SK-N-MC (cell line): Measurements from ENCODE around the gene GLRX5.

ENCODE experiments used
- DNase-seq: peaks from one replicate; pipeline ENCODE4 v3.0.0-alpha.2; 2011; ENCODE audit warnings: low read depth, low spot score
- H3K27ac ChIP-seq: fragments of 200-600 bp; sonication (generic); 2 replicates; pipeline ENCODE4 v1.5.1; 2016; ENCODE audit warnings: mixed run types
- H3K36me3 ChIP-seq: fragments of 200-600 bp; sonication (generic); 2 replicates; pipeline ENCODE4 v1.6.1; 2017; ENCODE audit warnings: antibody characterized with exemption, low read length, mixed read lengths; ENCODE audit not compliant: insufficient read depth
- H3K4me3 ChIP-seq: fragments of 200-600 bp; sonication (generic); 2 replicates; pipeline ENCODE4 v1.5.1; 2016
- H3K9ac ChIP-seq: fragments of 200-600 bp; sonication (generic); 2 replicates; pipeline ENCODE4 v1.8.0; 2017; ENCODE audit warnings: mixed run types, mixed read lengths; ENCODE audit not compliant: insufficient read length
- H3K9me3 ChIP-seq: fragments of 200-600 bp; sonication (generic); 2 replicates; pipeline ENCODE4 v1.6.1; 2017; ENCODE audit warnings: low read depth, mild to moderate bottlenecking, antibody characterized with exemption, low read length, moderate library complexity, mixed read lengths
- EZH2 ChIP-seq: fragments of 200-600 bp; sonication (generic); IDR thresholded peaks from one replicate; pipeline ENCODE4 v1.6.1; 2017; ENCODE audit warnings: antibody characterized with exemption
- FOXP2 ChIP-seq: optimal IDR thresholded peaks from 2 replicates; pipeline ENCODE3; 2011; ENCODE audit warnings: mild to moderate bottlenecking, moderate library complexity; ENCODE audit not compliant: insufficient read depth; ENCODE audit errors: extremely low read length, control extremely low read depth
- POLR2AphosphoS5 ChIP-seq: IDR thresholded peaks from 2 replicates; pipeline ENCODE4 v1.6.1; 2012; ENCODE audit warnings: mild to moderate bottlenecking, low read depth, low read length, borderline replicate concordance

GLRX5 gene

DNA sequence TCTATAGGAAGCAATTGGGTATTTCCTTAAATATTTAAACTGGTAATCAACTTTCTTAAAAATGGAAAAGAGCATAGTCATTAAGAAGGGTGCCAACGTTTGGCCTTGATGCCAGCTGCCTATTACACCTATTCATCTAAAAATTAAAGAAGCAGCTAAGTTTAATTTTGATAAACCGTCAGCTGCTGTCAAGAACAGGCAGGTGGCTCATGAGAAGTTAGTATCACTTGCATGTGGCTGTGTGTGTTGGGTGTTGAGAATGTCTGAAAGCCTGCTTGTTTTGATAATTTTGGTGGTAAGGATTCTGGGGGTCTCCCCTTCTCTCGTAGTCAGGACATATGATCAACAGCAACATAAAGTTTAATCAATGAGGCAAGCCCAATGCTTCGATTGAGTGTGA, 6.5 kb downstream of the GLRX5 start:
- TF ChIP-seq FOXP2 (no peak), EZH2 (no peak), POLR2AphosphoS5 (no peak)
- Histone ChIP-seq H3K9me3 (no peaks in the 10 kb centered on the region), H3K9ac (no peak overlapping the region), H3K27ac (no peak overlapping the region), H3K4me3 (no peak overlapping the region), H3K36me3 (peaks cover 8% of the 10 kb centered on the region; the same call in 1 of the 2 replicates)
- DNase-seq = no peak

DNA sequence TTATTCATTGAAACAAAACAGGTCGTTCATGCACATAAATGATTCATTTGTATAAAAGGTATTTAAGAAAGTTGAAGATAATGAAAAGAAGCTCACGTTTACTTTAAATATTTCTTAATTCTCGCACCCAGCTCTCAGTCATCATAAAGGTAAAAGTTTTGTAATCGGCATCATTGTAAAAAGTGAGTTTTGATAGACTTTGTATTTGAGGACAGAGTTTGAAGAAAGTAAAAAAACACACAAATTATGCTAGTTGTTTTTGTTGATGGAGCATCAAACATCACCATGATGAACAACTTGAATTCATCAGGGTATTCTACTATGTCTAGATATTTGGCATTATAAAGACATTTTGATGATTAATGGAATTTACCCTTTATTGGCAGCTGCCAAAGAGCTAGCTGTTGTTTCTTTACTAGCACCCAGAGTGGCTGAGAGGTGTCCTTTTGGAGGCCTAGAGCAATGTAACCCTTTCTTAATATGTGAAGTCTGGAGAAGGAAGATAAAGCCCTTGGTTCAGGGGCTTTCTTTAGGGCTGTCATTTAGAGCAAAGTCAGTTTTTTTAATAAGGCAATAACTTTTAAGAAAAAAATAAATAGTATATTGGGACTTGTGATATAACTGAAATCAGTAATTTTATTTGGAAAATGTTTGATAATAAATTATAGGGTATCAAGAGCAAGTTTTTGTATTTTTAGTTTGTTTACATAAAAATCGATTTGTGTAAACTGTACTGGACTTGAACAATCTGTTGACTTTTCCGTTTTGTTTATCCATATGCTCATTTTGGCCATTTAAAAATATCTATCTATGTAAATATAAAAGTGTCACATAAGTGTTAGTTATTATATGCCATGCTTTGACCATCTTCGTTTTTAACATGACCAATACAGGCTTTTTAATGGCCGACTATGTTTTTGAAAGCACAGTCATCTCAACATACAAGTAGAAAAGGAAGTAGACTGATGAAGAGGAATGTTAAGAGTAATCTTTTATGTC, 7.4 kb downstream of the GLRX5 start:
- Histone ChIP-seq H3K4me3 (no peak overlapping the region), H3K27ac (no peak overlapping the region), H3K9ac (no peak overlapping the region), H3K9me3 (no peaks in the 10 kb centered on the region), H3K36me3 (peaks cover 8% of the 10 kb centered on the region; the same call in 1 of the 2 replicates)
- no peak for DNase-seq
- TF ChIP-seq POLR2AphosphoS5 (no peak), FOXP2 (no peak), EZH2 (no peak)

DNA sequence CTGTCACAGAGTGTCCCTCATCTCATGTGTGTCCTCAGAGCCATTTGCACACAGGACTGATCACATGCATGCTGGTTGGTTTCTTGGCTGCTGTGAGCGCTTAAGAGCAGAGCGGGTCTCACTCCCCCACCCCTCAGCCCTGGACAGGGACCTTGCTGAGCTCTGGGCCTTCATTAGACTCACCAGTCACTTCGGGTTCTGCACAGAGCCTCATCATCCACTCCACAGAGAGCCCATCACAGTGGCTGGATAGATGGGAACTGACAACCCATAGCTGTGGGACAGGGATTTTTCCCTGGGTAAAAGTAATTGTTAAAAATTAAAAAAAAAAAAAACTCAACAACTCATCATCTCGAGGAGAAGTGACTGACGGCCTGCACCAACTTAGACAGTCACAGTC, 8.2 kb downstream of the GLRX5 start:
- TF ChIP-seq EZH2 = no peak
- no peak for TF ChIP-seq FOXP2
- TF ChIP-seq POLR2AphosphoS5 = no peak
- no peak overlapping the region for H3K4me3 ChIP-seq

DNA sequence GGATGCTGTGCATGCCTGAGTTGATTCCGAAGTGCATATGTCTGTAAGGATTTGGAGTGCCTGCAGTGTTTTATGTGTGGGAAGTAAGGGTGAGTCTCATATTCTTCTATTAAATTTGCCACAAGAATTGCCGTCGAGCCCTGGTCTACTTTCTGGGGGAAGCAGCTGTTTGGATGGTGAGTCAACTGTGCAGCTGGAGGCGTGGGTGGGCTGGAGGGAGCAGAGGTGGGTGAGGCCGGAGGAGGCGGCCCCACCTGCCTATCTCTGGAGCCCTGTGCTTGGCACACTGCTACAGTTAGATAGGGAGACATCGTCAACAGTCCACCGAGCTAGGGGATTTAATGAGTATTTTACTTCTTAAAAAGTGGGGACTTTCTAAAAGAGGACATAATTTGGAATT, 9.7 kb downstream of the GLRX5 start:
- TF ChIP-seq EZH2 (no peak), POLR2AphosphoS5 (no peak), FOXP2 (no peak)
- Histone ChIP-seq H3K36me3 (peaks cover 8% of the 10 kb centered on the region; the same call in 1 of the 2 replicates), H3K4me3 (no peak overlapping the region), H3K9me3 (no peaks in the 10 kb centered on the region), H3K9ac (no peak overlapping the region), H3K27ac (no peak overlapping the region)
- no peak for DNase-seq

More for the DNA sequence above, 8.2 kb downstream of the GLRX5 start:
- Histone ChIP-seq H3K9ac (no peak overlapping the region), H3K27ac (no peak overlapping the region), H3K36me3 (peaks cover 8% of the 10 kb centered on the region; the same call in 1 of the 2 replicates), H3K9me3 (no peaks in the 10 kb centered on the region)
- DNase-seq = no peak

GRCh38 chr14:95545515-95546168, 10.8 kb downstream of the GLRX5 start:
- Histone ChIP-seq H3K9me3 (no peaks in the 10 kb centered on the region), H3K9ac (no peak overlapping the region), H3K27ac (no peak overlapping the region), H3K36me3 (peaks cover 8% of the 10 kb centered on the region; the same call in 1 of the 2 replicates), H3K4me3 (no peak overlapping the region)
- no peak for DNase-seq
- TF ChIP-seq FOXP2 (no peak), POLR2AphosphoS5 (no peak), EZH2 (no peak)

DNA sequence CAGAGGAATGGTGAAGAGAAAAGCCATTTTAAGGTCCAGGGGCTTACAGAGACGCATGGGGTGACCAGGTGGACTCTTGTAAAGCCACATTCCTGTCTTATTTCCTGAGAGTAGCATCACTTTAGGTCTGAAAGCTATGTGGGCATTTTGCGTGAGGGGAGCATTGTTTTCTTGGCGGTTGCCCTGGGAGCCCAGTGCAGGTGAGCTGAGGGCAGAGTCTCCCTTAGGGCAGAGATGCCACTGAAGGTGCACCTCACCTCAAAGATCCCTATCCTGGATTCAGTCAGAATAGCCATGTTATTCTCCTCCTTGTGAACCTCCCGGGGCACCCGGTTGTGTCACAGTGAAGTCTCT, 12.4 kb downstream of the GLRX5 start:
- Histone ChIP-seq H3K4me3 (no peak overlapping the region), H3K9me3 (no peaks in the 10 kb centered on the region), H3K9ac (no peak overlapping the region), H3K27ac (no peak overlapping the region), H3K36me3 (peaks cover 8% of the 10 kb centered on the region; the same call in 1 of the 2 replicates)
- DNase-seq = no peak
- TF ChIP-seq EZH2 = no peak
- TF ChIP-seq POLR2AphosphoS5 = no peak
- TF ChIP-seq FOXP2 = no peak

- peaks cover 8% of the 10 kb centered on the region; the same call in 1 of the 2 replicates for H3K36me3 ChIP-seq
- no peak overlapping the region for H3K9ac ChIP-seq
- no peak for DNase-seq
- H3K4me3 ChIP-seq = no peak overlapping the region
- no peak overlapping the region for H3K27ac ChIP-seq
- H3K9me3 ChIP-seq = no peaks in the 10 kb centered on the region
- TF ChIP-seq POLR2AphosphoS5 (no peak), EZH2 (no peak), FOXP2 (no peak)
Observed at GRCh38 chr14:95547626-95548327, 12.9 kb downstream of the GLRX5 start.

GRCh38 chr14:95548328-95548929, 13.6 kb downstream of the GLRX5 start:
- H3K36me3 ChIP-seq = peaks cover 8% of the 10 kb centered on the region; the same call in 1 of the 2 replicates
- H3K9me3 ChIP-seq = no peaks in the 10 kb centered on the region
- no peak overlapping the region for H3K4me3 ChIP-seq
- no peak for DNase-seq
- H3K9ac ChIP-seq = no peak overlapping the region
- H3K27ac ChIP-seq = no peak overlapping the region
- no peak for TF ChIP-seq FOXP2
